Measurements from ENCODE around the gene NDUFV3. TPM values are rescaled to one million over a fixed set of nuclear protein-coding genes. Genes with fewer than 3 reads are reported as not detected.
"Not testable (repeated sequence)": the region's sequence is repeated elsewhere in the genome, so short reads cannot be mapped to it uniquely, and the experiment has no call there.

The NDUFV3 gene
- total RNA-seq, 1 donor from 2014 or later: 41.9 TPM

DNA sequence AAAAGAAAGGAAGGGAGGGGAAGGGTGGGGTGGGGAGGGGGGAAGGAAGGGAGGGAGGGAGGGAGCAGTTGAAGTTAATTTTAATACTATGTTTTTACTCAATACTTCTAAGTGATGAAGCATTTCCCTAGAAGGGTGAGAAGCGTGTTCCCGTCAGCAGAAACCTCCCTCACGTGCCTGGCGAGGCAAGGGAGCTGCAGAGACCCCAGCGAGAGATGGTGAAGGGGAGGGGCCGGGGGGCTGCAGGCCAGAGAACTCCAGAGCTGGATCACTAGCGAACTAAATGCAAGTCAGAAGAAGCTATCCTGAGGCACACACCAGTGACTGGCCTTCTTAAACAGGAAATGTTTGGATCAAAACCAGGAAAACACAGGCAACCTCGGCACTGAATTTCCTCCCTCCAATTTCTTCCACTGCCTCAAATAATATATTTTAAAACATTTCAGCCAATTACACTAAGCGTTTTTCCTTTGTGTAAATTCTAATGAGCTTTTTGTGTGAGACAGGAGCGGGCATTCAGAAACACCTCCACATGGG, 31.7 kb upstream of the NDUFV3 start:
- peaks cover 40% of the 10 kb centered on the region for H3K36me3 Mint-ChIP-seq (ENCODE audit: low read depth)
- H3K27me3 Mint-ChIP-seq (ENCODE audit: insufficient read depth): no peaks in the 10 kb centered on the region
- no peaks in the 10 kb centered on the region for H3K9me3 Mint-ChIP-seq
- no peak for DNase-seq (ENCODE audit: low spot score)
- no peak overlapping the region for H3K27ac Mint-ChIP-seq
- peaks cover 9% of the 10 kb centered on the region for H3K4me1 Mint-ChIP-seq (ENCODE audit: low read depth)
- intact Hi-C loops (cut with micrococcal nuclease): no loop called here
- no peak overlapping the region for H3K4me3 Mint-ChIP-seq

- no peaks in the 10 kb centered on the region for H3K9me3 Mint-ChIP-seq
- peaks cover 9% of the 10 kb centered on the region for H3K4me1 Mint-ChIP-seq (ENCODE audit: low read depth)
- no peak for DNase-seq (ENCODE audit: low spot score)
- no peak overlapping the region for H3K4me3 Mint-ChIP-seq
- no peaks in the 10 kb centered on the region for H3K27me3 Mint-ChIP-seq (ENCODE audit: insufficient read depth)
- no peak overlapping the region for H3K27ac Mint-ChIP-seq
- peaks cover 40% of the 10 kb centered on the region for H3K36me3 Mint-ChIP-seq (ENCODE audit: low read depth)
- intact Hi-C loops (cut with micrococcal nuclease): no loop called here
These were observed 31.2 kb upstream of the NDUFV3 start for GRCh38 chr21:42861848-42862400.

GRCh38 chr21:42862774-42863503, 30.2 kb upstream of the NDUFV3 start:
- H3K27me3 Mint-ChIP-seq (ENCODE audit: insufficient read depth): no peaks in the 10 kb centered on the region
- DNase-seq (ENCODE audit: low spot score): no peak
- H3K27ac Mint-ChIP-seq: no peak overlapping the region
- H3K4me1 Mint-ChIP-seq (ENCODE audit: low read depth): peaks cover 9% of the 10 kb centered on the region
- H3K9me3 Mint-ChIP-seq: no peaks in the 10 kb centered on the region
- intact Hi-C loops (cut with micrococcal nuclease): no loop called here
- peaks cover 38% of the 10 kb centered on the region for H3K36me3 Mint-ChIP-seq (ENCODE audit: low read depth)
- no peak overlapping the region for H3K4me3 Mint-ChIP-seq

DNA sequence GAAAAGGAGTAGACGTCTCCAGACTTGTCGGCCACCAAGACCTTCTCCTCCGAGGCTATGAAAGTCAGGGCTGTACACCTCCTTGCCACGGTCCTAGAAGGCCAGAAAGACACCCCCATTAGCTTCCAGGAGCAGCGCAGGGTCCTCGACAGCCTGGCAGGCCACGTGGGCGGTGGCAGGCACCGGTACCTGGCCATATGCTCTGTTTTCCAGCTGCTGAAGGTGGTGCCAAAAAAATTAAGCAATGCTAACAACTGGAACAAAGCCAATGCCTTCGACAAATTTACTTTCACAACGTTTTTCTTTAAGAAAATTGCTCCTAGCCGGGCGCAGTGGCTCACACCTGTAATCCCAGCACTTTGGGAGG, 29.6 kb upstream of the NDUFV3 start:
- H3K4me3 Mint-ChIP-seq: no peak overlapping the region
- H3K4me1 Mint-ChIP-seq (ENCODE audit: low read depth): peaks cover 9% of the 10 kb centered on the region
- H3K9me3 Mint-ChIP-seq: no peaks in the 10 kb centered on the region
- H3K27me3 Mint-ChIP-seq (ENCODE audit: insufficient read depth): no peaks in the 10 kb centered on the region
- peaks cover 40% of the 10 kb centered on the region for H3K36me3 Mint-ChIP-seq (ENCODE audit: low read depth)
- no peak overlapping the region for H3K27ac Mint-ChIP-seq
- intact Hi-C loops (cut with micrococcal nuclease): no loop called here
- DNase-seq (ENCODE audit: low spot score): no peak

DNA sequence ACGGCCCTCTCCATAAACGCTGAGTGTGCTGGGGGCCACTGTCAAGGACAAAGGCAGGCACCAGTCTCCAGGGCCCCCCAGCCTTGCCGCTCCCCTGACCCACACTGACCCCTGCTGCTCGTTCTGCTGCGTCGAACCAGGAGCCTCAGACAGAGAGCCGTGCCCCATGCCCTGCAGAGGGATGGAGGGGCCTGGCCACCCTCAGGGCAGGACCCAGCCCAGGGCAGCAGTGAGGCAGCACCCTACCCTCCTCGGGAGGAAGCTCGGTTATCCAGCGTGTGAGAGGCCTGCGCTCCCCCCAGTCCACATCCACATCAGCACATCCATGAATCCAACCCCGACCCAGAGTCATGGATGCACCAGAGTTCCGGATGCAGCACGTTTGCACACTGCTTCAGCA, 28.8 kb upstream of the NDUFV3 start:
- no peak for DNase-seq (ENCODE audit: low spot score)
- Mint-ChIP-seq H3K4me1 (ENCODE audit: low read depth) (peaks cover 9% of the 10 kb centered on the region), H3K4me3 (no peak overlapping the region), H3K27ac (no peak overlapping the region), H3K36me3 (ENCODE audit: low read depth) (peaks cover 38% of the 10 kb centered on the region), H3K27me3 (ENCODE audit: insufficient read depth) (no peaks in the 10 kb centered on the region), H3K9me3 (no peaks in the 10 kb centered on the region)
- intact Hi-C loops (cut with micrococcal nuclease): no loop called here

- no peak for DNase-seq (ENCODE audit: low spot score)
- Mint-ChIP-seq H3K4me3 (no peak overlapping the region), H3K36me3 (ENCODE audit: low read depth) (peaks cover 43% of the 10 kb centered on the region), H3K27me3 (ENCODE audit: insufficient read depth) (no peaks in the 10 kb centered on the region), H3K9me3 (no peaks in the 10 kb centered on the region), H3K4me1 (ENCODE audit: low read depth) (peaks cover 9% of the 10 kb centered on the region), H3K27ac (peak overlapping the region; percentile 40)
- intact Hi-C loops (cut with micrococcal nuclease): no loop called here
These were observed 28.0 kb upstream of the NDUFV3 start for GRCh38 chr21:42864815-42865775.

GRCh38 chr21:42865776-42866160, 27.3 kb upstream of the NDUFV3 start:
- H3K27me3 Mint-ChIP-seq (ENCODE audit: insufficient read depth): no peaks in the 10 kb centered on the region
- peaks cover 43% of the 10 kb centered on the region for H3K36me3 Mint-ChIP-seq (ENCODE audit: low read depth)
- no peak overlapping the region for H3K4me3 Mint-ChIP-seq
- H3K4me1 Mint-ChIP-seq (ENCODE audit: low read depth): peaks cover 9% of the 10 kb centered on the region
- intact Hi-C loops (cut with micrococcal nuclease): no loop called here
- H3K27ac Mint-ChIP-seq: no peak overlapping the region
- H3K9me3 Mint-ChIP-seq: no peaks in the 10 kb centered on the region
- DNase-seq (ENCODE audit: low spot score): no peak

DNA sequence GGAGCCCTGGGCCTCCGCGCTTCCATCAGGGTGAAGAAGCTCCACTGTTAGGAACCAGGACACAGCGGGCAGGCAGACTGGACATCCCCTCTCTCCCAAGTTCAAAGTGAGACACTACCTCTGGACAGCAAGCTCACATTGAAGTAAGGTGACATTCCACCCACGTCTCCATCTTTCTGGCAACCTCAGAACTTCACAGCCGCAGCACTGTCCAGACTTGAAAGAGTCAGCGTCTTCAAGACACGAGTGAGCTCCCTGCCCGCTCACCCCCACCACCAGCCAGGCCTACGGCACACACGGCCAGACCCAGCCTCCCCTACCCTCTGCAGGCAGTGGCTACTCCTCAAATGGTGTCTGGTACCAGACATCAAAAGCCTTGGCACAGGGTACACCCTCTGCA, 24.9 kb upstream of the NDUFV3 start:
- intact Hi-C loops (cut with micrococcal nuclease): no loop called here
- no peak overlapping the region for H3K4me3 Mint-ChIP-seq
- H3K9me3 Mint-ChIP-seq: no peaks in the 10 kb centered on the region
- no peak overlapping the region for H3K27ac Mint-ChIP-seq
- H3K27me3 Mint-ChIP-seq (ENCODE audit: insufficient read depth): no peaks in the 10 kb centered on the region
- peaks cover 14% of the 10 kb centered on the region for H3K4me1 Mint-ChIP-seq (ENCODE audit: low read depth)
- H3K36me3 Mint-ChIP-seq (ENCODE audit: low read depth): peaks cover 49% of the 10 kb centered on the region
- DNase-seq (ENCODE audit: low spot score): no peak

DNA sequence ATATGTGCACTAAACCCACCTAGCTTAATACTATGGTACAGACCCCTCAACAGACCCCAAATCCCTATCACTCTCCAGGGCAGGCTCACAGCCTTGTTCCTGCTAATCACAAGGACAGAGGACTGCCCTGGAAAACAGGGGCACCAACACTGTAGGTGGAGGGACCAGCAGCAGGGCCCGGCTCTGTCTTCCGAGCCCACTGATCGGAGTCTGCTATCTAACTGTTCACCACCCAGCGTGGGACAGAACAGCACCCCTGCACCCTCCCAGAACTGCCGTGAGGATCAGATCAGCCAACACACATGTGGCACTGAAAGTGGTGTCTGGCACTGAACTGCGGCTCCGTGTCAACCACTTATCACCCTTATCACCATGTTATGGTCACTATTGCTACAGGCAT, 20.0 kb upstream of the NDUFV3 start:
- no peak overlapping the region for H3K27ac Mint-ChIP-seq
- peaks cover 52% of the 10 kb centered on the region for H3K36me3 Mint-ChIP-seq (ENCODE audit: low read depth)
- no peaks in the 10 kb centered on the region for H3K9me3 Mint-ChIP-seq
- intact Hi-C loops (cut with micrococcal nuclease): no loop called here
- no peak for DNase-seq (ENCODE audit: low spot score)
- H3K27me3 Mint-ChIP-seq (ENCODE audit: insufficient read depth): no peaks in the 10 kb centered on the region
- peaks cover 13% of the 10 kb centered on the region for H3K4me1 Mint-ChIP-seq (ENCODE audit: low read depth)
- no peak overlapping the region for H3K4me3 Mint-ChIP-seq

DNA sequence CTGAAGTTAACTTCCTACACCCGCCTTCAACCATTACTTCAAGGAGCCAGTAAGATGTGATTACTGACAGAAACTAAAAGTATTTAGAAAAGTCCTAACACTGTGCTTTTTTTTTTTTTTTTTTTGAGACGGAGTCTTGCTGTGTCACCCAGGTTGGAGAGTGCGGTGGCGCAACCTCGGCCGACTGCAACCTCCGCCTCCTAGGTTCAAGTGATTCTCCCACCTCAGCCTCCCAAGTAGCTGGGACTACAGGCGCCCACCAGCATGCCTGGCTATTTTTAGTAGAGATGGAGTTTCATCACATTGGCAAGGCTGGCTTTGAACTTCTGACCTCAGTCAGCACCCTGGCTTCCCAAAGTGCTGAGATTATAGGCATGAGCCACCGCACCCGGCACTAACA, 17.3 kb upstream of the NDUFV3 start:
- intact Hi-C loops (cut with micrococcal nuclease); H3K27ac Mint-ChIP-seq; DNase-seq (ENCODE audit: low spot score); H3K4me3 Mint-ChIP-seq; H3K27me3 Mint-ChIP-seq (ENCODE audit: insufficient read depth); H3K9me3 Mint-ChIP-seq: not testable (repeated sequence)
- Mint-ChIP-seq H3K4me1 (ENCODE audit: low read depth) (peaks cover 35% of the 10 kb centered on the region), H3K36me3 (ENCODE audit: low read depth) (peaks cover 49% of the 10 kb centered on the region)

- Mint-ChIP-seq H3K4me3 (peak overlapping the region; percentile 98), H3K4me1 (ENCODE audit: low read depth) (peaks cover 27% of the 10 kb centered on the region), H3K27me3 (ENCODE audit: insufficient read depth) (no peaks in the 10 kb centered on the region), H3K36me3 (ENCODE audit: low read depth) (peaks cover 30% of the 10 kb centered on the region), H3K27ac (peak overlapping the region; percentile 98), H3K9me3 (no peaks in the 10 kb centered on the region)
- DNase-seq (ENCODE audit: low spot score): no peak
- intact Hi-C loops (cut with micrococcal nuclease): loop anchor here (2.0 kb wide), 1 partner anchor 46 kb away; no protein-coding TSS in a partner anchor
These were observed 14.5 kb upstream of the NDUFV3 start for GRCh38 chr21:42878678-42878992.

DNA sequence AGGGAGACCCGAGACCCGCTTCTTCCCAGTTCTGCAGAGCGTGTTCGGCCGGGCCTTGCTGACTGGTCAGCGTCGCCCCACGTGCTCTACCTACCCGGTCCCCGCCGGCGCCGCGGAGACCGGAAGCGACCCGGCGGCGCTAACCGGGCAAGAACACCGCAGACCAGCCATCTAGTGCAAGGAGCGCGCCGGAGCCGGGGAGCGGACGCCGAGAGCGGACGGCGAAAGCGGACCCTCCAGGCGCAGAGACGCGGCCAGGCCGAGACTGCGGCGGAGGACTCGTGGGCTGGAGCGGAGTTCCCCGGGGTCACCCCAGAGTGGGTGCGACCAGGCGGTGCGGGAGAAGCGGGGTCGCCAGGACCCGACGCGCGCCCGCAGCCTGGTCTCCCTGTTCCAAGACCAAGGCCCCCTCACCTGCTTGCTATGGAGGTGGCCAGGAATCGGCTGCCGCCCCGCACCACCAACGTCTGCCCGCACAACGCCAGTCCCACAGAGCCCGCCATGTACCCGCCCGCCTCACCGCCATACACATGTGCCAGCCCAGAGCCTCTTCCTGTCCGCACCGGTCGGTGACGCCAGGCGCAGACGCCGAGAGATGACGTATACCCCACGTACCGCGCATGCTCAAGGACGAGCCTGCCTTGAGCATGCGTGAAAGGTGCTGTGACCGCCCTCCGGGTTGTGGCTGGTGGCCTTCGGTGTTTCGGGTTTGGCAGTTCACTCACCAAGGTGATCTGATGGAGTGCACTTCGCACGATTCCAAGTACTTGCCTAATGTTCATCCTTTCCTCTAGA, 13.9 kb upstream of the NDUFV3 start, which contains the start of gene WDR4:
TSS of gene WDR4 (minus strand) at position 547 of the 795 bp plus-strand sequence. CDS start at position 503, 44 bp downstream.
- Mint-ChIP-seq H3K9me3 (no peaks in the 10 kb centered on the region), H3K4me1 (ENCODE audit: low read depth) (peaks cover 26% of the 10 kb centered on the region), H3K36me3 (ENCODE audit: low read depth) (peaks cover 25% of the 10 kb centered on the region), H3K27me3 (ENCODE audit: insufficient read depth) (no peaks in the 10 kb centered on the region), H3K27ac (peak within 1 kb of the TSS; percentile 98), H3K4me3 (peak within 1 kb of the TSS; percentile 98)
- peak; percentile 99 for DNase-seq (ENCODE audit: low spot score)
- intact Hi-C loops (cut with micrococcal nuclease): loop anchor here (1.0 to 2.0 kb wide), 5 partner anchors 14 to 646 kb away; partner anchors contain the start of genes NDUFV3 and PKNOX1
